Astrocyte of the hippocampus (primary cell): Measurements from ENCODE around the gene PAX1.

ENCODE experiments used
- DNase-seq: peaks from one replicate; pipeline ENCODE4 v3.0.0; 2011; ENCODE audit warnings: low read depth, low spot score

Gene PAX1

DNA sequence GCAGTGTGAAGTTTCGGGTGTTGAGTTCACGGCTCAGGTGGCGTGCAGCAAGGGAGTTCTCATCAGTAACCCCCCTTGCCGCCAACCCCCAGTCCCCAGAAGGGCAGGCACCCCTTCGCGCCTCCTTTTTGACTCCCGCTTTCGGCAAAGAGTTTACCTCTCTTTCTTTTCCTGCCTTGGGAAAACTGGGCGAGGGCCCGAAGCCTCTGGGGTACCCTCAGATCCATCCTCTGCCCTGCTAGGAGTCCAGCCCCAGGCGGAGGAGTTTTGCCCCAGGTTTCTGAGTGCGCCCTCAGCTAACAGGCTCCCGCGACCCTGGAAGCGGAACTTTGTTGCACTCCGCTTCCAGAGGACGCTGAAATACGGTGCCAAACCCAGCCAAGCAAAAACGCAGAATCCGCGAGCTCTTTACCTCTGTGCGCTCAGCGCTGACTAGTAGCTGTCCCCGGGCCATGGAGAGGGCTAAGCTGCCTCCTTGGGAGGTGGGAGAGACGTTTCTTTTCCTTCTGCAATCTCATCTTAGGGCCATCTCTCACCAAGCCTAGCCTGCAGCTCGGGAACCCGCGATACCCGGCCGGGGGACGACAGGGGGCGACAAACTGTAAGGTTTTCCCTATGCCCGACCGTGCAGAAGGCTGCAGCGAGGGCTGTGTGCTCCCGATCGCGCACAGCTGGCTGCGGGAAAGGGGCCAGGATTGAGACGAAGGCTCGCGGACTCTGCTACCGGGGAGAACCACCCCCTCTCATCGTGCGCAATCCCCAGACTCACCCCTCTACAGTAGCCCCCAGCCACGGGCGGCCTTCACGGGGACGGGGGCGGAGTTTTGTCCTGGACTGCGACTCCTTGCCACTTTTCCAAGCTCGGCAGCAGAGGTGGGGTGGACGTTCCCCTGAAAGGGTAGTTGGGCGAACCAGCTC lies 2.7 kb upstream of the PAX1 start:
- DNase-seq, result peak; percentile 26

GRCh38 chr20:21703717-21704407 lies 1.6 kb upstream of the PAX1 start:
- DNase-seq, result no peak

DNA sequence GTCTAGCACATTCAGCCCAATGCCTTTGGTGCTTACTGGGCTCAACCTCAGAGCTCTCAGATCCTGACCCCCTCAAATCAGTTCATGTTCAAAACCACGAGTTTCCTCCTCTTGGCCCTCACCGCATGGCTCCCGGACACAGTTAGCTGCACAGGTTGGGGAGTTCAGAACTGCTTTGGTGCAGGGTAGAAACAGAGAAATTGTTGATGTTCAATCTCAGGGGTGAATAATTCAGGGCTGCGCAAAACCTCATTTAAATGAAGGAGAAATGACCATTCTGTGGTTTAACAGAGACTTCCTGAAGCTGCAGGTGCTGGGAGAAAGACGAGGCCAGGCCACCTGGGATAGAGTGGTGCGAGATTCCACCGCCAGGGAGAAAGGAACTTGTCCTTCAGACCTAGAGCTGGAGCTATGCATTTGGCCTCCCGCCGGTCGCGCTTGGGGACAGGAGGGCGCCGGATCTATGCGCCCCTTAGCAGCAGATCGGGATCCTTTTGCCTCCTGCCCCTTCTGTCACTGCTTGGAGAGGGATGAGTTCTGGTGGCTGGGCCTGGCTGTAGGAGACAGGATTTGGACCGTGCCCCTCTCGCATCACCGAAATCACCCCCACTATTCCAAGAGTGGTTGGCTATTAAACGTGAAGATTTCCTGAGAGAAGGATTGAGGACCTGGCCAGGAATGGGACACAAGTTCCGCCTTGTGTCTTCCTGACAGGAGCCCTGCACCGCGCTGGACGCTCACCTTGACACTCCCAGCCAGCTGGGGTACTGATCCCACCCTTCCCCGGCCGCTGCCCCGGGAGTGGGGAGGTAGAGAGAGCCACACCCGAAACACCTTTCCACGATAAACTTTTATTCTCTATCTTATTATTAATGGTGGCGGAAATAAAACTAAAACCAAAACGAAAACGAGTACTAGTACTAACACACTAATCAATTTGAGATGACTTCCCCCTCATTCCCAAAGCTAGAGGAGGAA lies 767 bp upstream of the PAX1 start:
- DNase-seq, result no peak

DNA sequence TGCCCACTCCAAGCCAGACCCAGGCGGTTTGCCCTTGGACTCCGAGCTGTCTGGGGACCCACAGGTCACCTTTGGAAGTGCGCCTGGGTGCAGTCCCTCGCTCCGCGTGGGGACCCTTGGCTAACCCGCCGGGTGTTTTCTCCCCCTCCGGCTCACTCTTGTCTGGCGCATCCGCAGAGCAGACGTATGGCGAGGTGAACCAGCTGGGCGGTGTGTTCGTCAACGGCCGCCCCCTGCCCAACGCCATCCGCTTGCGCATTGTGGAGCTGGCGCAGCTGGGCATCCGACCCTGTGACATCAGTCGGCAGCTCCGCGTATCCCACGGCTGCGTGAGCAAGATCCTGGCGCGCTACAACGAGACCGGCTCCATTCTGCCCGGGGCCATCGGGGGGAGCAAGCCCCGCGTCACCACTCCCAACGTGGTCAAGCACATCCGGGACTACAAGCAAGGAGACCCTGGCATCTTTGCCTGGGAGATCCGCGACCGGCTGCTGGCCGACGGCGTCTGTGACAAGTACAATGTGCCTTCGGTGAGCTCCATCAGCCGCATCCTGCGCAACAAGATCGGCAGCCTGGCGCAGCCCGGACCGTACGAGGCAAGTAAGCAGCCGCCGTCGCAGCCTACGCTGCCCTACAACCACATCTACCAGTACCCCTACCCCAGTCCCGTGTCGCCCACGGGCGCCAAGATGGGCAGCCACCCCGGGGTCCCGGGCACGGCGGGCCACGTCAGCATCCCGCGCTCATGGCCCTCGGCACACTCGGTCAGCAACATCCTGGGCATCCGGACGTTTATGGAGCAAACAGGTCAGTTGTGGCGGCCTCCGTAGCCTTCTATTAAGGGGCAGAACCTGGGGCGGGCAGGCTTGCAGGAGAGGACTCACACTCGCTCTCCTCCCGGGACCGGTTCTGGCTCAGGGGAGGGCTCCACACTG lies 1.1 kb downstream of the PAX1 start:
- no peak for DNase-seq

- no peak for DNase-seq
Observed at GRCh38 chr20:21707267-21707666, 1.8 kb downstream of the PAX1 start.

DNA sequence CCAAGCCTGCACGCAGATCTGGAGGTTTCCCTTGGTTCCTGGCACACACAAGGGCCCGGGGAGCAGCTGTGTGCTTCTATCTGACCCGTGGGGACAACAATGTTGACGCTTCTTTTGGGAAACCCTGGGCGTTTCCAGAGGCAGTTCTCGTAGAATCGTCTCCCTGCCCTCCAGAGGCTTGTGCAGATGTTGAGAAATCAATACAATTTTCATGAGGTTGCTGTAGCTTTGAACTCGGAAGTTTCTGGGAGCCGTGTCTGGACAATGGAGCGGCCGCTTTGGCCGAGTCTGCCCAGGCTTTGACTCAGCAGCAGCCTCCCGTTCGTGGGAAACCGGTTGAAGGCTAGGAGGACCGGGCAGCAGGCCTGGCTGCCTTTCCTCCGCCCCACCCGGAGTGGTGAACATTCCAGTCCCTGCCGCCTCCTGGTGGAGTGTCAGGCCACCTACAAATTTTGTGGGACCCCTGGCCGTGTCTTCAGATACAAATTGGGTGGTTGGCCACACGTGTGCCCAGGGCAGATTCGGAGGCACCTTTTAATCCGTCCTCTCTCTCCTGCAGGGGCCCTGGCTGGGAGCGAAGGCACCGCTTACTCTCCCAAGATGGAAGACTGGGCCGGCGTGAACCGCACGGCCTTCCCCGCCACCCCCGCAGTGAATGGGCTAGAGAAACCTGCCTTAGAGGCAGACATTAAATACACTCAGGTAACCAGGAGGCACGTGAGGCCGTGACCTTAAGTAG lies 2.7 kb downstream of the PAX1 start:
- DNase-seq, result no peak

- no peak for DNase-seq
Observed at GRCh38 chr20:21708738-21709534, 3.5 kb downstream of the PAX1 start.

DNA sequence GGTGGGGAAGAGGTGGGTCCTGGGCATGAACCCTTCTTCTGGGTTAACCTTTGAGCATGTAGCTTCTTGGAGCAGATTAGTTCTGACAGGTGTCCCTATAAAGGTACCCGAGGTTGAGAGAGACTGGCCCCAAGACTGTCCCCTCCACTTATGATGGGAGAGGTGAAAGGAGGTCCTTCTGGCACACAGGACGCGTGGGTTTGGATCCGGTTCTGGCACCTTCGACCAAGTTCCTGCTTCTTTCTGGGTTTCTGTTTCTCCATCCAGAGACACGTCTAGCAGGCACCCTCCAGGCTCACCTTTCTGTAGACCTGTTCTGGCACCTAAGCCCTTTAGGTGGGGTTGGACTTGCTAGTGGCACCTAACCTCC lies 4.1 kb downstream of the PAX1 start:
- no peak for DNase-seq

DNA sequence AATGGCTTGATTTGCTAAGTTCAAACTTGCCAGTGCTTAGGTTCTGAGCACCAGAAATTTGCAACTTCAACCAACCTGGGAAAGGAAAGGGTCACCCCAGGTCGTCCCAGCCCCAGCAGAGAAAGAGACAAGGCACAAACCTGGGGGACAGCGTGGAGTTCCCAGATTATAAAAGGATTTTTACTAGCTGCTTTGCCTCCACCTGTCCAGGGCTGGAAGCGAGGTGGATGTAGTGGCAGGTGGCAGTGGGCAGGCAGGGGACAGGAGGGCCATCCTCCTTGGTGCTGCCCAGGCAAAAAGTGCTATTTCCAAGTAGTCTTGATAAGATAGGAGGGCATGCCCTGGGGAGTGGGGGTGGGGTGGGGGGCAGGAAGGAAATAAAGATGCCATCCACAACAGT lies 4.9 kb downstream of the PAX1 start:
- DNase-seq, result no peak

GRCh38 chr20:21710863-21711431 lies 5.5 kb downstream of the PAX1 start:
- no peak for DNase-seq

DNA sequence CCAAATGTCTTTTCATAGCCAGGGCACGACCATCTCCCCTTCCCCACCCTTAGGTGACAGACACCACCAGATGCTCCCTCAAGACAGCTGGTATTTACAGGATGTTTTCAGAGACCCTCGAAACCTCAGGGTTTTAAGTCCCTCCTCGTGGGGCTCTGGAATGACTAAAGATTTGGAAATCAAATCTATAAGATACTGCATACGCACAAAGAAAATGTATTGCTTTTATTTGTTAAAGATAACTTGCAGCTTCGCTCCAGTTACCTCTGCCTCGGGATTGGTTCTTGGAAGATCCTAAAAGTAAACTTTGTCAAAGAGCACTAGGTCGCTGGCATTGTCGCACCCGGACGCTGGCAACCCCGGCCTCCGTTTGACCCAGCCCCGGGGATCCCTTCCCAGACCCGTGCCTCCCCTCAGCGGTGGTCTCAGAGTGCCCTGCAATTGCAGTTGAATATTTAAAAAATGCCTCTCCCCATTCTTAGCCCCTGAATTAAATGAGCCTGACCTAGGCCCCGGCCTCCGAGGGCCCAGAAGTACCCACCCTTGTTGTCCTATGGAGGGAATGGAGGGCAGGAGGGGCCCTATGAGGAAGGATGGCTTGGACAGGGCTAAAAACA lies 7.1 kb downstream of the PAX1 start:
- DNase-seq, result no peak

- no peak for DNase-seq
Observed at GRCh38 chr20:21713470-21713869, 8.0 kb downstream of the PAX1 start.

DNA sequence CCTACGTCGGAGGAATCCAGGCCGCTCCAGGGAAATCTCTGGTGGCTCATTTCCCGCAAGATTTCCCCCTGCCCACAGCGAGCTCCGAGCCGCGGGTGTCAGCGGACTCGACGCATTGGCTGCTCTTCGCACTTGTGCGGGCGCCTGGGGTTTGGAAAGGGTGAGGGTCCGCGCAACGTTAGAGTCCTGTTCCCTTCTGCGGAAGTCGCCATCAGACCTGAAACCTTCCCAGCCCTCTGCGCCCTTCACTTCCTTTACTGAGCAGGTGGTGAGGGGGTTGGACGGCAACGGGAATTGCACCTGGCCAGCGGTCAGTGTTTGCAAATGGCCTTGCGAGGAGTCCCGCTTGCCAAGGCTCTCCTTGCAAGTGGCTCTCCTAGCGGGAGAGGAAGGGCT lies 8.4 kb downstream of the PAX1 start:
- DNase-seq, result no peak

DNA sequence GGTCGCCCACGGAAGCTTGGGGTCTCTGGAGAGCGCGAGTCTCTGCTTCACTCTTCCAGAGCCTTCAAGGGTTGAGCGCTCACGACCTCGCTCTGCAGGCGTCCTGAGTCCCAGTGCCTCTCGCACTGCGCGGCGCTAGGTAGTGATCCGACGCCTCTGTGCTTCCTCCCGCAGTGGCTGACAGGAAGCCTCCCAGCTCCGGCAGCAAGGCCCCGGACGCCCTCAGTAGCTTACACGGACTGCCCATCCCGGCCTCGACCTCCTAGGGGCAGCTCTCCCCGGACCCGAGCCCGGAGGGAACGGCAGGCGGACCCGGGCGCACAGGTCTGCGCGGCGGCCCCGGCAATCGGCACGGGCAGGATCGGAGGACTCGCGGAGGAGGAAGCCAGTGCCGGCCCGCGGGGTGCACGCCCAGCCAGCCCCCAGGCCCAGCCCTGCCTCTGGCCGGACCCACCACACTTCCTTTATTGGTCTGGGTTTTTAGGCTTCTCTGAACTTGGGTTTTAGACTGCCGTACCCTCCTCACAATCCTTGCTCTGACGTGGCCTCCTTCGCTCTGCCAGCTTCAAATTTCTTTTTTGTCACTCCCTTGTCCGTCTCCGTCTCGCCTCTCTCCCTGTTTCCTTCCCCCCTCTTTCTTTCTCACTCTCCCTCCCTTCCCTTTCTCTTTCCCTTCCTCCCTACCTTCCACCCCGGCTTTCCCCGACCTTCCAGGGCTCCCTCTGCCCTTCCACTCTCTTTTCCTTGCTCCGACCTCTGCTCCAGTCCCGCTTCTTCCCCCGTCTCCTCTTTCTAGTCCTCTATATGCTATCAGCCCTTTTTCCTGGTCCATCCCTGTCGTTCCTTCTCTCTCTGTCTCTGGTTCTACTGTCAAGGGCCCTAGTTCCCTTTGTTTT lies 9.1 kb downstream of the PAX1 start:
- no peak for DNase-seq

DNA sequence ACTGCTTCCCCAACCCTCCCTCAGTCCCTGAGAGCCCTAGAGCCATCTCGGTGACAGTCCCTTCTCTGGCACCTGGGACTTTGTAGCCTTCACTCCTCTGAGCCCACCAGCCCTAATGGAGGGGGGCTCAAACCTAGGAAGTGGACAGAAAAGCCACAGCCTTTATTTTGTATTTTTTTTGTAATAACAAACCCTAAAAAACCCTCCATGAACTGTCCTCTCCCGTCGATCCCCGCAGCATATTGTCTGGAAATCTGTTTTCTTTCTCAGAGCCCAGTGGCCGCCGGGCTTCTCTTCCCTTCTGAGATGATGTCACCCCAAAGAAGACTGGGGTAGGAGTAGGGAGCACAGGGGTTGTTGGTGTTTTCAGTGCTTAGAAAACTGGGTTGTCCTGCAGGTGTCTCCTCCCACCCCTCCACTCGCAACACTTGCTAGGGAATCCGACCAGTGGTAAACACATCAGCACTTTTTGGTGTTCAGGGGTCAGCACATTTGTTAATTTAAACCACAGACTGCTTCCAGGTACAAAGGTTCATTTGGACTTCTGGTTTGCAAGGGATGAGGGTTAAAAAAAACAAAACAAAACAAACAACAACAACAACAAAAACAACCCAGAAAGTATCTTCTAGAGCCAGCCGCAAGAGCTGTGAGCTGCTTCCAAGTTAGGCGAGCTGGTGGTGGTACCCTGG lies 9.9 kb downstream of the PAX1 start:
- DNase-seq, result no peak

DNA sequence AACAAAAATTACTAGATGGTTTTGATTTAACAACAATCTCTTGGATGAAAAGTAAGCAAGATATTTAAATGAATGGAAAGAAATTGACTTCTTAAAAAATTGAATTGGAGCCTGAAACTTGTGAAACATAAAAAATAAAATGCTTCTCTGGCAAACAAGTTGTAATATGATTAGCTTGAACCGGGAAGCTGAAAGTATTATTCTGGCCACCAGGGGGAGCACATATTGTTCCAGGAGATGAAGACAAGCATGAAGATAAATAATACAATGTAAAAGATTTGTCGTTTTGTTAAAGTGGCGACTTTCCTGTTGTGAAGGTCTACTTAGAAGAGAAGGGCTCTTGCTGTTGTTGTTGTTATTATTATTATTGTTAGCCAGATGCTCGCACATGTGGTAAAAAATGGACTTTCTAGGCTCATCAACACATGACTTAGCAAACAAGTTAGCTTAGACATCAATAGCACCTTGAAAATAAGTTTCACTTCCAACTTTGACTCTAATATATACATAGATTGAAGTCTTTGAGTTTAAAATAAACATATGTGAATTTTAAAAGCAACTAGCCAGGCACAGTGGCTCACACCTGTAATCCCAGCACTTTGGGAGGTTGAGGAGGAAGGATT lies 14.2 kb downstream of the PAX1 start:
- peak; percentile 64 for DNase-seq
